Keratinocyte (primary cell): ENCODE results near the gene FOXP2. TPM values are rescaled to one million over a fixed set of nuclear protein-coding genes. Genes with fewer than 3 reads are reported as not detected.
"Not testable (repeated sequence)": the region's sequence is repeated elsewhere in the genome, so short reads cannot be mapped to it uniquely, and the experiment has no call there.

Experiments used
- DNase-seq: peaks from one replicate; pipeline ENCODE4 v3.0.0-alpha.2; 2011; ENCODE audit warnings: low read depth, missing footprints, low spot score
- FAIRE-seq: peaks from 2 replicates; lab custom pipeline; 2011; peaks lifted over from hg19 to GRCh38; lab: Jason Lieb, UNC
- H2AFZ ChIP-seq: 2 replicates; pipeline ENCODE4 v1.6.0; 2012; ENCODE audit warnings: low read length, control low read depth, inconsistent platforms; ENCODE audit not compliant: control insufficient read depth
- H3K27ac ChIP-seq: 2 replicates; pipeline ENCODE4 v1.5.1; 2011; ENCODE audit warnings: low read length; ENCODE audit not compliant: control insufficient read depth, insufficient read depth
- H3K27me3 ChIP-seq: 3 replicates; pipeline ENCODE4 v1.6.0; 2011; ENCODE audit warnings: low read length; ENCODE audit not compliant: control insufficient read depth, insufficient read depth; ENCODE audit errors: extremely low read depth
- H3K36me3 ChIP-seq, 2 experiments: 2 replicates in 1 of 2; 3 replicates in 1 of 2; pipeline ENCODE4 v1.5.1; 2011; ENCODE audit warnings: low read length in 2 of 2, mild to moderate bottlenecking in 1 of 2; ENCODE audit not compliant: control insufficient read depth in 2 of 2, insufficient read depth in 2 of 2; ENCODE audit errors: extremely low read depth in 1 of 2
- H3K4me1 ChIP-seq: 3 replicates; pipeline ENCODE4 v1.5.1; 2011; ENCODE audit warnings: low read length; ENCODE audit not compliant: control insufficient read depth, insufficient read depth; ENCODE audit errors: extremely low read depth
- H3K4me2 ChIP-seq: 3 replicates; pipeline ENCODE4 v1.6.0; 2011; ENCODE audit warnings: low read depth, low read length; ENCODE audit not compliant: control insufficient read depth, insufficient read depth; ENCODE audit errors: extremely low read depth
- H3K4me3 ChIP-seq, 3 experiments: fragments of 200-600 bp in 1 of 3; sonication (generic) in 1 of 3; 2 replicates in 2 of 3; 3 replicates in 1 of 3; pipeline ENCODE4 v1.5.1; 2011 to 2016; ENCODE audit warnings: low read length in 3 of 3, mild to moderate bottlenecking in 3 of 3, control low read depth in 2 of 3, inconsistent platforms in 1 of 3, low read depth in 1 of 3, mixed read lengths in 1 of 3, mixed run types in 1 of 3, moderate library complexity in 1 of 3; ENCODE audit not compliant: control insufficient read depth in 2 of 3, insufficient read depth in 2 of 3; ENCODE audit errors: extremely low read depth in 1 of 3
- H3K79me2 ChIP-seq: 2 replicates; pipeline ENCODE4 v1.6.0; 2012; ENCODE audit warnings: low read length; ENCODE audit not compliant: control insufficient read depth, insufficient read depth
- H3K9ac ChIP-seq: 3 replicates; pipeline ENCODE4 v1.6.0; 2011; ENCODE audit warnings: low read length; ENCODE audit not compliant: control insufficient read depth, insufficient read depth; ENCODE audit errors: extremely low read depth
- H3K9me1 ChIP-seq: 3 replicates; pipeline ENCODE4 v1.6.0; 2011; ENCODE audit warnings: low read length; ENCODE audit not compliant: control insufficient read depth, insufficient read depth; ENCODE audit errors: extremely low read depth
- H3K9me3 ChIP-seq: 2 replicates; pipeline ENCODE4 v1.5.1; 2012; ENCODE audit warnings: low read depth, low read length; ENCODE audit not compliant: control insufficient read depth
- H4K20me1 ChIP-seq: 3 replicates; pipeline ENCODE4 v1.6.0; 2011; ENCODE audit warnings: low read length; ENCODE audit not compliant: control insufficient read depth, insufficient read depth; ENCODE audit errors: extremely low read depth
- CTCF ChIP-seq, 3 experiments: IDR thresholded peaks in 1 of 3; conservative IDR thresholded peaks in 1 of 3; optimal IDR thresholded peaks in 1 of 3; 2 replicates in 2 of 3; 3 replicates in 1 of 3; pipeline versions ENCODE3 to v1.5.1; 2011; ENCODE audit warnings: low read length in 3 of 3, mild to moderate bottlenecking in 3 of 3, moderate library complexity in 2 of 3, control low read depth in 1 of 3, inconsistent platforms in 1 of 3; ENCODE audit not compliant: insufficient read depth in 2 of 3; ENCODE audit errors: extremely low read depth in 1 of 3
- EZH2 ChIP-seq: IDR thresholded peaks from one replicate; pipeline ENCODE4 v1.6.1; 2012; ENCODE audit warnings: inconsistent platforms, mild to moderate bottlenecking, low read length, moderate library complexity
- dilution Hi-C: fragments of 300-500 bp; cut with MboI; formaldehyde crosslinking; loops from one replicate; pipeline ENCODE4 v1.7.0; 2020; ENCODE audit warnings: low sequenced_read_pairs; ENCODE audit not compliant: extremely low pct_ligation_motif_present
- polyA plus RNA-seq, 5 experiments: library from polyadenylated mRNA; depleted of rRNA in 3 of 5; stranded (reverse) in 3 of 5; stranded (forward) in 1 of 5; unstranded in 1 of 5; fragments of >200 nt; gene quantifications; 1 replicate in 1 of 5; 2 replicates in 3 of 5; 3 replicates in 1 of 5; pipeline versions ENCODE4 v1.2.1 to v1.2.3, GENCODE V29; 2011 to 2012; ENCODE audit warnings: missing spikeins in 2 of 5, low read depth in 1 of 5, low replicate concordance in 1 of 5

The FOXP2 gene
- polyA plus RNA-seq, 1 donor (not counting 4 experiments of a cell fraction or from before 2014, with no cell fraction given), result 0.98 TPM

GRCh38 chr7:114488696-114489095 is 74.1 kb downstream of the FOXP2 start:
- TF ChIP-seq EZH2 (no peak), CTCF (optimal IDR thresholded peaks at IDR 0.05 in 1 of 3, IDR thresholded peaks at IDR 0.05 in 1 of 3, conservative IDR thresholded peaks at IDR 0.05 in 1 of 3; ENCODE audit: extremely low read depth in 1 of 3, insufficient read depth in 2 of 3, low read length in 3 of 3) (no peak)
- H3K36me3 ChIP-seq, result no peaks in the 10 kb centered on the region
- H2AFZ ChIP-seq, result no peak overlapping the region
- DNase-seq (no peak), FAIRE-seq (no peak)
- no peaks in the 10 kb centered on the region for H3K79me2 ChIP-seq
- H3K9me3 ChIP-seq, result peaks cover 2% of the 10 kb centered on the region
- H3K9me1 ChIP-seq, result no peaks in the 10 kb centered on the region
- no peaks in the 10 kb centered on the region for H3K27me3 ChIP-seq
- H3K4me3 ChIP-seq, result no peak overlapping the region
- no peak overlapping the region for H3K27ac ChIP-seq
- no peak overlapping the region for H3K4me2 ChIP-seq
- dilution Hi-C loops, result no loop called here
- no peak overlapping the region for H3K9ac ChIP-seq
- H4K20me1 ChIP-seq, result no peaks in the 10 kb centered on the region
- no peaks in the 10 kb centered on the region for H3K4me1 ChIP-seq

GRCh38 chr7:114497491-114497890 is 82.9 kb downstream of the FOXP2 start:
- H3K79me2 ChIP-seq, H3K27me3 ChIP-seq, H3K4me1 ChIP-seq, H3K4me3 ChIP-seq, H3K9me1 ChIP-seq, H2AFZ ChIP-seq, dilution Hi-C loops, H3K4me2 ChIP-seq, H3K27ac ChIP-seq, DNase-seq, H4K20me1 ChIP-seq, H3K9ac ChIP-seq, FAIRE-seq, H3K36me3 ChIP-seq, H3K9me3 ChIP-seq: not testable (repeated sequence)
